Measurements from ENCODE around the gene SLITRK4.

The SLITRK4 gene

GRCh38 chrX:143615851-143616250, 20.1 kb downstream of the SLITRK4 start:
- Histone ChIP-seq H3K27ac (no peak overlapping the region), H3K27me3 (ENCODE audit: insufficient read depth, low read depth, severe bottlenecking) (peaks cover 25% of the 10 kb centered on the region), H3K4me3 (ENCODE audit: low read depth, low read length) (no peak overlapping the region), H3K36me3 (no peaks in the 10 kb centered on the region), H3K9me3 (ENCODE audit: severe bottlenecking) (no peaks in the 10 kb centered on the region)
- no peak for DNase-seq
- TF ChIP-seq, protein P1, sequence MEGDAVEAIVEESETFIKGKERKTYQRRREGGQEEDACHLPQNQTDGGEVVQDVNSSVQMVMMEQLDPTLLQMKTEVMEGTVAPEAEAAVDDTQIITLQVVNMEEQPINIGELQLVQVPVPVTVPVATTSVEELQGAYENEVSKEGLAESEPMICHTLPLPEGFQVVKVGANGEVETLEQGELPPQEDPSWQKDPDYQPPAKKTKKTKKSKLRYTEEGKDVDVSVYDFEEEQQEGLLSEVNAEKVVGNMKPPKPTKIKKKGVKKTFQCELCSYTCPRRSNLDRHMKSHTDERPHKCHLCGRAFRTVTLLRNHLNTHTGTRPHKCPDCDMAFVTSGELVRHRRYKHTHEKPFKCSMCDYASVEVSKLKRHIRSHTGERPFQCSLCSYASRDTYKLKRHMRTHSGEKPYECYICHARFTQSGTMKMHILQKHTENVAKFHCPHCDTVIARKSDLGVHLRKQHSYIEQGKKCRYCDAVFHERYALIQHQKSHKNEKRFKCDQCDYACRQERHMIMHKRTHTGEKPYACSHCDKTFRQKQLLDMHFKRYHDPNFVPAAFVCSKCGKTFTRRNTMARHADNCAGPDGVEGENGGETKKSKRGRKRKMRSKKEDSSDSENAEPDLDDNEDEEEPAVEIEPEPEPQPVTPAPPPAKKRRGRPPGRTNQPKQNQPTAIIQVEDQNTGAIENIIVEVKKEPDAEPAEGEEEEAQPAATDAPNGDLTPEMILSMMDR (IDR thresholded peaks at IDR 0.05; ENCODE audit: low read depth, low read length), result no peak

- H3K27ac ChIP-seq, result no peak overlapping the region
- DNase-seq, result no peak
- TF ChIP-seq, protein P1 (IDR thresholded peaks at IDR 0.05; ENCODE audit: low read depth, low read length), result no peak
- no peaks in the 10 kb centered on the region for H3K9me3 ChIP-seq (ENCODE audit: severe bottlenecking)
- H3K36me3 ChIP-seq, result no peaks in the 10 kb centered on the region
- peaks cover 8% of the 10 kb centered on the region for H3K27me3 ChIP-seq (ENCODE audit: insufficient read depth, low read depth, severe bottlenecking)
- no peak overlapping the region for H3K4me3 ChIP-seq (ENCODE audit: low read depth, low read length)
These were observed 34.1 kb downstream of the SLITRK4 start for GRCh38 chrX:143601809-143602208.

DNA sequence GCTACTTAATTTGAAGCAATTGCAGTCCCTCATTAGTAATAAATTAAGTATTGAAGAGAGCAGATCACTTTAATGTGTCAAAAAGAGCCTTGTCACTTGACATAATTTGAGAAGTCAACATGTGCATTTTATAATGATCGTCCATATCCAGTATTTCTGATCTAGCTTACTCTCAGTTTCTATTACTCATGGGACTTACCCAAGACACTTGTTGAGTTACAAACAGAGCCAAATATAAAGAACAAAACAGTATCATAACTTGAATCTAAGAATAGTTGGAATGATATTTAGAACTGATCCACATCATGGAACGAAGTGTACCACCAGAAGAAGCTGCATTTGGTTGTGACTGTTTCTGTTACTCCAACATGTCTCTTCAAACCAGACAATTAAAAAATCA, 54.7 kb downstream of the SLITRK4 start:
- Histone ChIP-seq H3K27me3 (ENCODE audit: insufficient read depth, low read depth, severe bottlenecking) (peaks cover 4% of the 10 kb centered on the region), H3K36me3 (no peaks in the 10 kb centered on the region), H3K27ac (no peak overlapping the region), H3K4me3 (ENCODE audit: low read depth, low read length) (no peak overlapping the region), H3K9me3 (ENCODE audit: severe bottlenecking) (no peaks in the 10 kb centered on the region)
- no peak for DNase-seq
- TF ChIP-seq, protein P1 (IDR thresholded peaks at IDR 0.05; ENCODE audit: low read depth, low read length), result no peak

GRCh38 chrX:143580266-143580665, 55.6 kb downstream of the SLITRK4 start:
- no peaks in the 10 kb centered on the region for H3K9me3 ChIP-seq (ENCODE audit: severe bottlenecking)
- DNase-seq, result no peak
- H3K27ac ChIP-seq, result no peak overlapping the region

More at GRCh38 chrX:143580266-143580665, 55.6 kb downstream of the SLITRK4 start:
- Histone ChIP-seq H3K36me3 (no peaks in the 10 kb centered on the region), H3K27me3 (ENCODE audit: insufficient read depth, low read depth, severe bottlenecking) (no peaks in the 10 kb centered on the region), H3K4me3 (ENCODE audit: low read depth, low read length) (no peak overlapping the region)
- TF ChIP-seq, protein P1 (IDR thresholded peaks at IDR 0.05; ENCODE audit: low read depth, low read length), result no peak
